K562 (cell line): Measurements from ENCODE around the gene SULT2B1. TPM values are rescaled to one million over a fixed set of nuclear protein-coding genes. Genes with fewer than 3 reads are reported as not detected.
A peak's percentile ranks its signal among the peaks of the same experiment; 100 is the strongest.

ENCODE experiments used
- ATF1 ChIP-seq, 2 experiments: fragments of 450-650 bp in 1 of 2; IDR thresholded peaks; 2 replicates each; pipeline ENCODE4 v1.6.1; 2016; ENCODE audit warnings: missing compliant biosample characterization in 1 of 2, missing genetic modification characterization in 1 of 2
- CBX1 ChIP-seq: sonication (generic); IDR thresholded peaks from 2 replicates; pipeline ENCODE4 v1.6.1; 2016; ENCODE audit warnings: antibody characterized with exemption, low read depth, mild to moderate bottlenecking
- CC2D1A ChIP-seq: fragments of 450-650 bp; IDR thresholded peaks from 2 replicates; pipeline ENCODE4 v1.6.1; 2017; ENCODE audit warnings: mild to moderate bottlenecking
- CCNT2 ChIP-seq: IDR thresholded peaks from 2 replicates; pipeline ENCODE4 v1.6.1; 2011; ENCODE audit warnings: borderline replicate concordance, low read depth, mild to moderate bottlenecking, moderate library complexity, mixed read lengths, low read length; ENCODE audit not compliant: insufficient read length; ENCODE audit errors: extremely low read depth
- CHD4 ChIP-seq: fragments of 200-600 bp; sonication (generic); IDR thresholded peaks from 3 replicates; pipeline ENCODE4 v1.6.1; 2012; ENCODE audit warnings: low read depth, mild to moderate bottlenecking, mixed read lengths, low read length, inconsistent platforms; ENCODE audit not compliant: insufficient read depth, insufficient replicate concordance, poor library complexity, severe bottlenecking
- FOXA3 ChIP-seq, 2 experiments: fragments of 450-650 bp in 1 of 2; sonication (generic) in 1 of 2; formaldehyde crosslinking; IDR thresholded peaks in 1 of 2; conservative IDR thresholded peaks in 1 of 2; 2 replicates each; pipeline versions ENCODE4 v1.4.0 to v1.8.0; 2020 to 2022; ENCODE audit warnings: mild to moderate bottlenecking in 2 of 2, missing genetic modification reagents in 1 of 2
- KLF6 ChIP-seq: fragments of 250-450 bp; sonication (Bioruptor Pico); IDR thresholded peaks from 2 replicates; pipeline ENCODE4 v1.4.0; 2020; ENCODE audit warnings: mild to moderate bottlenecking, moderate library complexity, borderline replicate concordance
- MIER1 ChIP-seq: fragments of 450-650 bp; IDR thresholded peaks from 2 replicates; pipeline ENCODE4 v1.6.1; 2016; ENCODE audit warnings: antibody characterized with exemption, mild to moderate bottlenecking, low read depth
- MYNN ChIP-seq, 2 experiments: sonication (generic); formaldehyde crosslinking in 1 of 2; IDR thresholded peaks; 2 replicates each; pipeline versions ENCODE4 v1.5.0 to v1.6.1; 2016 to 2020; ENCODE audit warnings: antibody characterized with exemption in 1 of 2, missing genetic modification reagents in 1 of 2
- POLR2AphosphoS2 ChIP-seq: IDR thresholded peaks from 2 replicates; pipeline ENCODE4 v1.6.1; 2012; ENCODE audit warnings: low read length, improper control_type of control experiment
- RBM17 ChIP-seq: fragments of 200-400 bp; formaldehyde crosslinking; IDR thresholded peaks from 2 replicates; pipeline ENCODE4 v1.6.1; 2017; ENCODE audit warnings: low read depth, mild to moderate bottlenecking, low read length, borderline replicate concordance
- ZBTB34 ChIP-seq: fragments of 250-450 bp; sonication (Bioruptor Pico); IDR thresholded peaks from 2 replicates; pipeline ENCODE4 v1.8.0; 2021; ENCODE audit warnings: mild to moderate bottlenecking, moderate library complexity
- ZNF282 ChIP-seq: sonication (generic); formaldehyde crosslinking; IDR thresholded peaks from 2 replicates; pipeline ENCODE4 v1.8.1; 2023; ENCODE audit warnings: missing genetic modification reagents
- ZNF551 ChIP-seq: fragments of 250-450 bp; sonication (Bioruptor Pico); IDR thresholded peaks from 2 replicates; pipeline ENCODE4 v1.5.0; 2021; ENCODE audit warnings: mild to moderate bottlenecking, moderate library complexity
- ZNF740 ChIP-seq, 3 experiments: fragments of 200-800 bp in 1 of 3; sonication (Bioruptor generic) in 1 of 3; sonication (generic) in 1 of 3; formaldehyde crosslinking in 1 of 3; IDR thresholded peaks; 2 replicates each; pipeline versions ENCODE4 v1.6.1 to v1.8.0; 2016 to 2022; ENCODE audit warnings: mild to moderate bottlenecking in 2 of 3, missing compliant biosample characterization in 2 of 3, missing genetic modification characterization in 2 of 3, missing genetic modification reagents in 1 of 3
- polyA plus RNA-seq, 8 experiments: library from polyadenylated mRNA; depleted of rRNA in 4 of 8; stranded (reverse) in 5 of 8; unstranded in 3 of 8; fragments of >200 nt; fragmentation: Nextera tagmentation in 2 of 8; fragmentation: Illumina TruSeq in 1 of 8; extraction: Ambion mirVana in 2 of 8; extraction: Trizol in 1 of 8; gene quantifications; 2 replicates each; pipeline versions ENCODE4 v1.2.1 to v1.2.3, GENCODE V29; 2011 to 2014; ENCODE audit warnings: inconsistent platforms in 1 of 8, missing spikeins in 1 of 8
- total RNA-seq, 7 experiments: library from RNA; depleted of rRNA in 6 of 7; stranded (reverse); fragments of >200 nt in 6 of 7; fragmentation: Illumina TruSeq in 2 of 7; extraction: Trizol in 2 of 7; gene quantifications; 2 replicates each; pipeline versions ENCODE4 v1.2.1 to v1.2.3, GENCODE V29; 2011 to 2021; ENCODE audit warnings: low replicate concordance in 1 of 7

SULT2B1 gene
- total and polyA plus RNA-seq, 9 of the 15 experiments (the other 6 are each of a cell fraction or from before 2014, with no cell fraction given) = 0.09 to 0.62 (median 0.22) TPM; not detected in 2

DNA sequence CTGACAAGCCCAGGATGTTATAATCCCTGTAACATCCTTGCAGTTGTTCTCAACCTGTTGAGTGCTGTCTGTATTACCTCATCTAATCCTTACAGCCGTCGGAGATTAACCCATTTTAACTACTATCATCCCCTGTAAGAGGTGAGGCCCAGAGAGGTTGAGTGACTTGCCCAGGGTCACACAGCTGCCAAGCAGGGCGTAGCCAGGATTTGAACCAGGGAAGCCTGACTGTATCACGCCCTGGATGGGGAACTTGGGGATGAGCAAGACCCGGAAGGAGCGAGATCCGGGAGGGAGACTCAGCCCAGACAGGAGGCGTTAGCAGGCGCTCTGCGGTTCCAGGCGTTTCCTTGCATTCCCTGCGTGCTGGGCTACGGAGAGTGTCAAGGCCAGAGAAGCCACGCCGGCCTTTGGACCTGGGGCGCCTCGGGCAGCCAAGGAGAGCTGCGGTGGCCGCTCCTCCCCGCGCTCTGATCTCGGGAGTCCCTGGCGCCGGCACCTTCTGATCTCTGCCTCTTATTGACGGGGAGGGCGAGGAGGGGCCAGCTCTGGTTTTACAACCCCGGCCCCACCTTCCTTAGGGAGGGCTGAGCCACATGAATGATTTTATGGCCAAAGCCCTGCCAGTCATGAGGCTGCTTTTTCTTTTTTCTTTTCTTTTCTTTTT, 6.2 kb downstream of the SULT2B1 start (continued):
- TF ChIP-seq CC2D1A = no peak
- TF ChIP-seq ZNF282 (CRISPR knock-in tag) = no peak
- TF ChIP-seq ZBTB34 (CRISPR knock-in tag) = no peak
- TF ChIP-seq MYNN (IDR thresholded peaks at IDR 0.05) = no peak
- no peak for TF ChIP-seq MYNN (CRISPR knock-in tag; IDR thresholded peaks at IDR 0.05)
- TF ChIP-seq CHD4 = peak; percentile 70
- TF ChIP-seq RBM17 = no peak
- TF ChIP-seq MIER1 = no peak
- peak; percentile 93; the same call in 1 of the 2 replicates for TF ChIP-seq CBX1
- no peak for TF ChIP-seq ZNF740 (CRISPR knock-in tag; IDR thresholded peaks at IDR 0.05)
- TF ChIP-seq ZNF740 (tag; IDR thresholded peaks at IDR 0.05) = no peak
- no peak for TF ChIP-seq ATF1 (CRISPR knock-in tag; IDR thresholded peaks at IDR 0.05)
- TF ChIP-seq ATF1 (tag; IDR thresholded peaks at IDR 0.05) = no peak
- TF ChIP-seq CCNT2 = no peak
- TF ChIP-seq FOXA3 (CRISPR knock-in tag; conservative IDR thresholded peaks at IDR 0.05 in 1 of 2, IDR thresholded peaks at IDR 0.05 in 1 of 2) = no peak
- TF ChIP-seq POLR2AphosphoS2 = no peak
- no peak for TF ChIP-seq ZNF551 (CRISPR knock-in tag)
- TF ChIP-seq KLF6 (CRISPR knock-in tag) = no peak
